Activated naive CD8-positive, alpha-beta T cell treated with anti-CD3 and anti-CD28 coated beads, Interleukin-2, amount 10 ng/mL, durations not matched to agents 7 days and 5 days (primary cell): ENCODE results near the gene NKAIN2. TPM values are rescaled to one million over a fixed set of nuclear protein-coding genes. Genes with fewer than 3 reads are reported as not detected.

Source experiments
- ATAC-seq: fragments of 150-1000 bp; cut with Tn5 transposase; one replicate; pipeline ENCODE4 v1.10.0; 2021; ENCODE audit warnings: low read depth, moderate library complexity
- POLR2A ChIA-PET: fragments of 350-600 bp; sonication (Branson Sonifier 250); formaldehyde crosslinking; loops from one replicate; lab custom pipeline; 2021; ENCODE audit warnings: antibody characterized with exemption; lab: Charles Lee
- DNase-seq: peaks from one replicate; pipeline ENCODE4 v3.0.0; 2021
- H3K27ac Mint-ChIP-seq: one replicate; pipeline ENCODE4 v1.8.0; 2022; ENCODE audit warnings: mild to moderate bottlenecking, mixed read lengths
- H3K27me3 Mint-ChIP-seq: one replicate; pipeline ENCODE4 v1.8.0; 2022; ENCODE audit warnings: mild to moderate bottlenecking, moderate library complexity, mixed read lengths
- H3K36me3 Mint-ChIP-seq: one replicate; pipeline ENCODE4 v1.8.0; 2021; ENCODE audit warnings: mild to moderate bottlenecking, mixed read lengths
- H3K4me1 Mint-ChIP-seq: one replicate; pipeline ENCODE4 v1.8.0; 2021; ENCODE audit warnings: mixed read lengths
- H3K4me3 Mint-ChIP-seq: one replicate; pipeline ENCODE4 v1.8.0; 2022; ENCODE audit warnings: mild to moderate bottlenecking, moderate library complexity, mixed read lengths
- H3K9me3 Mint-ChIP-seq: one replicate; pipeline ENCODE4 v1.8.0; 2021; ENCODE audit warnings: mixed read lengths
- total RNA-seq, 2 experiments: library from RNA; stranded (reverse); gene quantifications; one replicate each; pipeline ENCODE4 v1.2.3, GENCODE V29; 2021

NKAIN2 gene
- total RNA-seq, 2 experiments from 2014 or later: not detected

DNA sequence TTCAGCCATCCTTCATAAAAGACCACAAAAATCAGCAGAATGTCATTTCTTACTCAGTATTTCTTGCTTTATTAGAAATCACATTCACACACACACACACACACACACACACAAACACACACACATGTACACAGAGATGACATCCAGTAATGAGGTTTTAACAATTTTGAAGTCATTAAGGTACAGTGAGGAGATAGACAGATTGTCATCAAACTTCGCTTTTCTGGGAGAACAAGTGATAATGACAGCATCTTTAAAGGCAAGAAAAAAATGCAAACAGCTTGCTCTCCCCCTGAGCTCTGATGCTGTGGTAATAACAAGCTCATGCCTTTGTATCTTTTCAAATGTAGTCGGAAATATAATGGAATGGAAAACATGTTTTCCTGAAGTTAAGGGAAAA, 974.2 kb downstream of the NKAIN2 start:
- ATAC-seq (no peak), DNase-seq (no peak)
- POLR2A ChIA-PET: no interaction called here
- H3K27ac Mint-ChIP-seq: no peak overlapping the region
- H3K4me3 Mint-ChIP-seq: no peak overlapping the region
- no peaks in the 10 kb centered on the region for H3K4me1 Mint-ChIP-seq
- H3K27me3 Mint-ChIP-seq: no peaks in the 10 kb centered on the region
- H3K9me3 Mint-ChIP-seq: no peaks in the 10 kb centered on the region
- H3K36me3 Mint-ChIP-seq: no peaks in the 10 kb centered on the region

- Mint-ChIP-seq H3K9me3 (no peaks in the 10 kb centered on the region), H3K36me3 (no peaks in the 10 kb centered on the region), H3K4me3 (no peak overlapping the region), H3K27ac (no peak overlapping the region), H3K4me1 (no peaks in the 10 kb centered on the region), H3K27me3 (no peaks in the 10 kb centered on the region)
- POLR2A ChIA-PET: no interaction called here
- ATAC-seq: no peak
- DNase-seq: no peak
These were observed 977.0 kb downstream of the NKAIN2 start for GRCh38 chr6:124780623-124781022.

DNA sequence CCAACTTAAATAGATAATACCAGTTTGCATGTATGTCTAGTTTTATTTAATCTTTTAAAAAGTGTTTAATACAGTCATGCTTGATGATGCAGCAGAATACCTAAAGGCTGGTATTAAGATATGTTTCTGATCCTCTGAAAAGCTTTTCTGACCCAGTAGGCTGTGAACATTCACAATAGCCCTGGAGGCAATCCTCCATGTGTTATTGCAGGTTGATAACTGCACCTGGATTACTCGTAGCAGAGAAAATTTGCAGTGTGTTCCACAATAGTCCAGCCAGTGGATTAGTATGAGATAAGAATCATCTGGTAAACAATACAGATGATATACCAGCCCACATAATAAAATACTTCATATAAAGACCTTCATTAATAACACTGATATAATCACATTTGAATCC, 979.7 kb downstream of the NKAIN2 start:
- Mint-ChIP-seq H3K27ac (no peak overlapping the region), H3K9me3 (no peaks in the 10 kb centered on the region), H3K36me3 (no peaks in the 10 kb centered on the region), H3K4me3 (no peak overlapping the region), H3K4me1 (no peaks in the 10 kb centered on the region), H3K27me3 (no peaks in the 10 kb centered on the region)
- POLR2A ChIA-PET: no interaction called here
- no peak for ATAC-seq
- no peak for DNase-seq

GRCh38 chr6:124791156-124791555, 987.5 kb downstream of the NKAIN2 start:
- POLR2A ChIA-PET: no interaction called here
- no peaks in the 10 kb centered on the region for H3K36me3 Mint-ChIP-seq
- no peaks in the 10 kb centered on the region for H3K27me3 Mint-ChIP-seq
- ATAC-seq (no peak), DNase-seq (no peak)
- no peaks in the 10 kb centered on the region for H3K4me1 Mint-ChIP-seq
- no peak overlapping the region for H3K27ac Mint-ChIP-seq
- no peaks in the 10 kb centered on the region for H3K9me3 Mint-ChIP-seq
- no peak overlapping the region for H3K4me3 Mint-ChIP-seq

DNA sequence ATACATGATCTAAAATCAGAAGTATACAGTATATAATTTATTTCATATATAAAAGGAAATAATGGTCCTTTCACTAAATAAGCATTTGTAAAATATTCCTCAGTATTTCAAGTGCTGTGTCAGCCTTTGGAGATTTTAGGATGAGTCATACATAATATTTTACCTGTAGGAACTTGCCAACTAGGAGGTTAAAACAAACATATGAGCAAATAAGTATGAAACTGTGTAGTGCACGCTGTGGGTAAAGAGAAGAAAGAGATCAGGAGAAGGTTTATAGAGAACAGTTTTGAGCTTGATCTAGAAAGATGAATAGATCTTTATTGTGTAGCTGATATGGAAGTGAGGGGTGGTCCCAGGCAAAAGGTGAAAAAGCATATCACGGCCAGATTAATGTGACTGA, 988.7 kb downstream of the NKAIN2 start:
- Mint-ChIP-seq H3K36me3 (no peaks in the 10 kb centered on the region), H3K27ac (no peak overlapping the region), H3K4me1 (no peaks in the 10 kb centered on the region), H3K4me3 (no peak overlapping the region), H3K27me3 (no peaks in the 10 kb centered on the region), H3K9me3 (no peaks in the 10 kb centered on the region)
- POLR2A ChIA-PET: no interaction called here
- DNase-seq: no peak
- ATAC-seq: no peak

GRCh38 chr6:124793398-124793797, 989.7 kb downstream of the NKAIN2 start:
- Mint-ChIP-seq H3K4me1 (no peaks in the 10 kb centered on the region), H3K27ac (no peak overlapping the region), H3K27me3 (no peaks in the 10 kb centered on the region), H3K9me3 (no peaks in the 10 kb centered on the region), H3K4me3 (no peak overlapping the region), H3K36me3 (no peaks in the 10 kb centered on the region)
- ATAC-seq (no peak), DNase-seq (no peak)
- POLR2A ChIA-PET: no interaction called here

- no peaks in the 10 kb centered on the region for H3K36me3 Mint-ChIP-seq
- H3K27ac Mint-ChIP-seq: no peak overlapping the region
- no peaks in the 10 kb centered on the region for H3K27me3 Mint-ChIP-seq
- ATAC-seq (no peak), DNase-seq (no peak)
- no peaks in the 10 kb centered on the region for H3K4me1 Mint-ChIP-seq
- POLR2A ChIA-PET: no interaction called here
- no peak overlapping the region for H3K4me3 Mint-ChIP-seq
- no peaks in the 10 kb centered on the region for H3K9me3 Mint-ChIP-seq
These were observed 992.2 kb downstream of the NKAIN2 start for GRCh38 chr6:124795643-124796463.

DNA sequence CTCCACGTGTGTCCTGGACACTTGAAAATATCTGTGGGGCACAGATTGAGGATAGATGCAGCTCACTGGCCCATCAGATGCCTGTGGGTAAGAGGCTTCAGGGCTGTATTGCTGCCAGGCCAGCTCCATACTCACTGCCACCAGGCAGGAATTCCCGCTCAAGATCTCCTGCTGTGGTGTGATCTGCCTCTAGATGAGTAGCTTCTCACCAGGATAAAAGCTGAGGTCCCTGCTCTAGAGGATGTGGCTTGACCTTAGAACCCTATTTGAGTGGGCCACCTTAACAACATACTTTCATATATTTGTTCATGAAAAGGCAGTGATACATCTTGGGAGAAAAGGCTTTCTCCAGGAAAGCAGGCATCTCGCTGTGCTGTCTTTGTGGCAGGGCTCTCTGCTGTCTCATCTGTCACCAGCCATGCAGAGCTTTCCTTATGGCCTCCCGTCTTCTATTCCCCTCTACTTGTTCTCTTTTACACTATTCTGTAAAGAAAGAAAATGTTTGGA, 992.9 kb downstream of the NKAIN2 start:
- H3K36me3 Mint-ChIP-seq: no peaks in the 10 kb centered on the region
- H3K27ac Mint-ChIP-seq: no peak overlapping the region
- no peak overlapping the region for H3K4me3 Mint-ChIP-seq
- POLR2A ChIA-PET: no interaction called here
- no peaks in the 10 kb centered on the region for H3K4me1 Mint-ChIP-seq
- DNase-seq (no peak), ATAC-seq (no peak)
- no peaks in the 10 kb centered on the region for H3K27me3 Mint-ChIP-seq
- no peaks in the 10 kb centered on the region for H3K9me3 Mint-ChIP-seq

DNA sequence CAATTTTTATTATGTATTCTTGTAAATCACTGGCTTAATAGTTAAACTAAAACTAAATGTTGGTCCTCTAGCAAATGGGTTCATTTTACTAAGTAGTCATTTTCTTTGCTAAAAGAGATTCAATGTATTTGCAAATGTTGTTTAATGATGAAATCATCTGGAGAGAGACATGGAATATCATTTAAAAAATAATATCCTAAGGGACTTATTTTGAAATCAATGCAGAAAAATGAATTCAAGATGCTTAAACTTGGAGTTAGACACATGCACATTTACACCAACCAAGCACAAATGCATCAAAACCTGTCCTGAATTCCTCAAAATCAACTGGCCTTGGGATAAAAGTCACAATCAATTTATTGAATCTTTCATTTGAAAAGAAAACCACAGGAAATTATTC, 993.6 kb downstream of the NKAIN2 start:
- H3K27ac Mint-ChIP-seq: no peak overlapping the region
- DNase-seq (no peak), ATAC-seq (no peak)
- H3K27me3 Mint-ChIP-seq: no peaks in the 10 kb centered on the region
- H3K4me1 Mint-ChIP-seq: no peaks in the 10 kb centered on the region
- POLR2A ChIA-PET: no interaction called here
- no peaks in the 10 kb centered on the region for H3K9me3 Mint-ChIP-seq
- H3K36me3 Mint-ChIP-seq: no peaks in the 10 kb centered on the region
- H3K4me3 Mint-ChIP-seq: no peak overlapping the region

DNA sequence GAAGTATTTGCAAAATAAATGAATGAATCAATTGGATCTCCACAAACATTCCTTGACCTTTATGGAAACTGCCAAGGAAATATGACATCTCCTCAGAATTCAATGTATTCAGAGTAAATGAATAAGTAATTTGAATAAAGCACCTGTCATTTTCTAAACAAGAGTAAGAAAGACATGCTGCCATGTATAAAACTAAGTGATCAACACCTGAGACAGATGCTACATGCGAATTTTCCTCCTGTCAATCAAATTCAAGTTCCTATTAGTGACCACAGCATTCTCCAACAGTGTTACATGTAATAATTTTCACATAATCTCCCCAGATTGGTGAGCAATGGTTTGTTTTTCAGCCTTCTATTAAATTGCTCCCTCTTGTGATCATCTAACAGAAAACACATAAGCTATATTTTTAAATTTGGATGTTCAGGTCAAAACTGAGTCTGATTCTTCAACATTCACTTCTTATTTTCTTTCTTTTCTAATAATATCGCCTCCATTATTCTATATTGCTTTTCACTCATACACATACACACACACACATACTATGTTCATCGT, 995.4 kb downstream of the NKAIN2 start:
- Mint-ChIP-seq H3K27me3 (no peaks in the 10 kb centered on the region), H3K4me1 (no peaks in the 10 kb centered on the region), H3K9me3 (no peaks in the 10 kb centered on the region), H3K36me3 (no peaks in the 10 kb centered on the region), H3K27ac (no peak overlapping the region), H3K4me3 (no peak overlapping the region)
- POLR2A ChIA-PET: no interaction called here
- no peak for DNase-seq
- no peak for ATAC-seq

DNA sequence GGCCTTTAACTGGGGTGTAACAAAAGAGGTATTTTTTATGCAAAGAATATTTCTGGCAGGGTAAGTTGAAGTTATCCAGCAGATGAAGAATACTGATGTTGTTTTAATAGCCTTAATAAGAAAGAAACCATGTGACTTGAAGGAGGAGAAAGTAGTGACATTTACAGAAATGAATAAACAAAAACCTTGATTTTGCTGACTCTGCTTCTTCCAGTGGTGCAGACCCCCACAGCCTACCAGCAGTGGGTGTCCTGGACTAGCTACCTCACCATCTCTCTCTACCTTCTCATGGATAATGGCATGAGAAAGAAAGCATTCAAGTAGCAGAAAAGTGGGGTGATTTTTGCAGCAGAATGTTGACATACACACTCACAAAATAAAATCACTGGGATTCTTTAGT, 996.0 kb downstream of the NKAIN2 start:
- H3K4me1 Mint-ChIP-seq: no peaks in the 10 kb centered on the region
- no peak overlapping the region for H3K27ac Mint-ChIP-seq
- H3K4me3 Mint-ChIP-seq: no peak overlapping the region
- ATAC-seq: no peak
- no peaks in the 10 kb centered on the region for H3K36me3 Mint-ChIP-seq
- H3K27me3 Mint-ChIP-seq: no peaks in the 10 kb centered on the region
- POLR2A ChIA-PET: no interaction called here
- H3K9me3 Mint-ChIP-seq: no peaks in the 10 kb centered on the region
- no peak for DNase-seq

GRCh38 chr6:124800222-124800621, 996.6 kb downstream of the NKAIN2 start:
- Mint-ChIP-seq H3K36me3 (no peaks in the 10 kb centered on the region), H3K4me1 (no peaks in the 10 kb centered on the region), H3K9me3 (no peaks in the 10 kb centered on the region), H3K27ac (no peak overlapping the region), H3K27me3 (no peaks in the 10 kb centered on the region), H3K4me3 (no peak overlapping the region)
- POLR2A ChIA-PET: no interaction called here
- DNase-seq (no peak), ATAC-seq (no peak)

DNA sequence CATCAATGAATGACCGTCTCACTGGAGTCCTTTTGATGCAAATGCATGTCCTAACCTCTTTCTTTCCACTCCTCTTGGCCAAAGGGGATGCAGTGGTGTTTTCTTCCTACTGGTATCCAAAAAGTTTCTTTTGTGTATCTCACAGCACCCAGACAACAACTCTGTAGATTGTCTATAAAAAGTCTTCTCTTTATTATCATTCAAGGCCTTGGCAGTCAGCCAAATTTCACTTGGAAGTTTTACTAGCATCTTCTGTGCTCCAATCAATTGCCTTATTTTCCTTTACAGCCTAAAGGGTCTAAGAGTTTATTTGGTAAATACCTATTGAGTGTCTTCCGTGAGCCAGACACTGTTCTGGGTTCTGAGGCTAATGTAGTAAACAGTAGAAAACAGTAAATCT, 1008.4 kb downstream of the NKAIN2 start:
- Mint-ChIP-seq H3K9me3 (peaks cover 3% of the 10 kb centered on the region), H3K36me3 (no peaks in the 10 kb centered on the region), H3K4me1 (no peaks in the 10 kb centered on the region), H3K27me3 (peaks cover 2% of the 10 kb centered on the region), H3K27ac (no peak overlapping the region), H3K4me3 (no peak overlapping the region)
- ATAC-seq (no peak), DNase-seq (no peak)
- POLR2A ChIA-PET: no interaction called here

GRCh38 chr6:124819346-124819745, 1015.7 kb downstream of the NKAIN2 start:
- Mint-ChIP-seq H3K4me1 (no peaks in the 10 kb centered on the region), H3K27ac (no peak overlapping the region), H3K4me3 (no peak overlapping the region), H3K9me3 (peaks cover 3% of the 10 kb centered on the region), H3K36me3 (no peaks in the 10 kb centered on the region), H3K27me3 (no peaks in the 10 kb centered on the region)
- DNase-seq (no peak), ATAC-seq (no peak)
- POLR2A ChIA-PET: no interaction called here
